M059J (cell line): ENCODE results near the gene HS6ST3. TPM values are rescaled to one million over a fixed set of nuclear protein-coding genes. Genes with fewer than 3 reads are reported as not detected.
A peak's percentile ranks its signal among the peaks of the same experiment; 100 is the strongest.

Source experiments
- DNase-seq: peaks from one replicate; pipeline ENCODE4 v3.0.0-alpha.2; 2012; ENCODE audit warnings: low read depth
- total RNA-seq: library from RNA; depleted of rRNA; stranded (reverse); fragments of >200 nt; shearing (Covaris generic); gene quantifications from 2 replicates; pipeline ENCODE4 v1.2.3, GENCODE V29; 2014

Gene HS6ST3
- total RNA-seq, 1 experiment from 2014 or later, result 2.8 TPM

GRCh38 chr13:96783511-96783910 is 693.6 kb downstream of the HS6ST3 start:
- DNase-seq, result peak; percentile 34

DNA sequence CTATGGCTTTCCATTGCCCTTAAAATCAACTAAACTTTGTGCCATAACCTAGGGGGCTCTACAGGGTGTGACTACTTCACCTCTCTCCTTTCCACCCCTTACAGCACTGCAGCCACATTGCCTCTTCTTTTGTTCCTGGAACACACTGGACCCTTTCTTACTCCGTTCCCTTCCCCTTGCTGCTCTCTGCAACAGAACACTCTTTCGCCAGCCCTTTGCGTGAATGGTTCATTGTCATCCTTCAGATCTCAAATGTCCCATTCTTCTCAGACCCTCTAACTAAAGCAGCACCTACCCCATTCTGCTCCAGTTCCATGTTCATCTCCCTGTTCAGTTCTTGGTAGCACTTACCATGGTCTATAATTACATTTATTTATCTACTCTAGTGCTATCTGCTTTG is 696.1 kb downstream of the HS6ST3 start:
- DNase-seq, result no peak

DNA sequence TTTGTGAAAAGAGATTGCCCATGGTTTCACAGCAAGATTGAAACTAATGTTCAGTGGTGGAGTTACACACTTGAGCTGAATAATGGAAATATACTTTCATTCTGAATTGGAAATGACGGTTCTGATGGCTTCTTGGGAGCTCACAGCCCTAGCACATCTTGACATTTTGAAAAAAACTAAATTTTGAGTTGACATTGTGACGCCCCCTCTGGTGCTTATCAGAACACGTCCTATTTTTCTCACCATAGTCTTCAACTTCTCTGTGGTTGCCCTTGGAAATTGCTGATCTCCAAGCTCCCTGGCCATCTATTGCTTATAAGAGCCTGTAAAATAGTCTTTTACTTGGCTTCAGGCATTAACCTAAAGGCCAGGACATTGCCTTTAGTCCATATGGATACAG is 702.3 kb downstream of the HS6ST3 start:
- no peak for DNase-seq

DNA sequence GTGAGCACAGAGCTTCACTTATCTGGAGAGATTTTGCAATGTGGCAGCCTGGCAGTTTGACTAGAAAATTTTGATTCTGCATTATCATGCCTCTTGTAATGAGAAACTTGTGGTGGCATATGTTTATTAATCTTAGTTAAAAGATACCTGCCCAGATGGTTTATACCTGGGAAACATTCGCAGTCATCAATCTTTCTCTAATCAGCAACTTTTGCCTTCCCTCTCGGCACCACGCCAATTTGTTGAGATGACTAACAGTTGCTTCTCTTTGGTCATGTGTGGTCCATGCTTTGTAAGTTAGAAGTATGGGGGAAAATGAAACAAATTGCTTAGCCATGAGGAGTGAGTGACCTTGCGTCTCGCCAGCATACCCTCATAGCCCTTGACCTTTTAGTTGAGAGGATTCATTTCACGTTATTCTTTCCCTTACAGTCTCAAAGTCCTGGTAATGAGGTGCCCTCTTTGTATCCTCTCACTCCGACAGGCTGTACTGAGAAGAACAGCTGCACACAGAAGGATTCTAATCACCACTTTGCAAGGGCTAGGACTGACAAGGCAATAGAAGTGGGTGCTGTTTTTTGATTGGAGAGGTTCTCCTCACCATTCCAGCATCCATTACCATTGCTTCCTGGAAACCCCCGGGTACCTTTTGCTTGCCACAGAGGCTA is 703.0 kb downstream of the HS6ST3 start:
- peak; percentile 46 for DNase-seq

DNA sequence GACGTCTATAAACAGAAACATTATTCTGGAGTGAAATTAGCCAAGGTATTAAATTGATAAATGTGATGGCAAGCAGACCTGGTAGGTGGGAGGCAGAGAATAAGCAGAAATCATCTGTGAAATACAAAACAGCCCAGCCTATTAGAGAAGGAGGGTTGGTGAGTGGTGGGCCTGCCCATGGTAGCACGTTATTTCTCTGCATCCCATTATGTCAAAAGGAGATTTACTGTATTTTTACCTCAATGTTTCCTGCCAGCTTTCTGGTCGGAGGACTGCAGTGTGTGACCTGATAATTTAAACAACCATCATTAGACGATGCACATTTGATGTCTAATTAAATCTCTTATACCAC is 703.5 kb downstream of the HS6ST3 start:
- no peak for DNase-seq

DNA sequence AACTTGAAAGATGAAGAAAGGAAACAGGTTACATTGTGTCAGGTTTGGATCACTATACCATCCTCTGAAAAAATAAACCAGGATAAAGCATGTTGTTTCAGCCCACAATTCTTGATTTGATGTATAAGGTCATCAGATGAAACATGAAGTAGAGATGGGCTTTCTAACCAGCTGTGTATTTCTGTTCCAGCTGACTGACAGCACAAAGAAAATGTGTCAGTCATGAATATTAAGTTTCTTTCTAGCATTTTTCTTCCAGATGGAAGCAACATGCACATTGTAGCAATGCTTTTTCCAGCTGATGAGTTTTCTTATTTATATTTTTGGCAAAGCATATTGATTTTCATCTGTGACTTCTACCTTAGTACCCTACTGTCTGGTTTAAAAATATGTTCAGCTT is 704.8 kb downstream of the HS6ST3 start:
- DNase-seq, result no peak

DNA sequence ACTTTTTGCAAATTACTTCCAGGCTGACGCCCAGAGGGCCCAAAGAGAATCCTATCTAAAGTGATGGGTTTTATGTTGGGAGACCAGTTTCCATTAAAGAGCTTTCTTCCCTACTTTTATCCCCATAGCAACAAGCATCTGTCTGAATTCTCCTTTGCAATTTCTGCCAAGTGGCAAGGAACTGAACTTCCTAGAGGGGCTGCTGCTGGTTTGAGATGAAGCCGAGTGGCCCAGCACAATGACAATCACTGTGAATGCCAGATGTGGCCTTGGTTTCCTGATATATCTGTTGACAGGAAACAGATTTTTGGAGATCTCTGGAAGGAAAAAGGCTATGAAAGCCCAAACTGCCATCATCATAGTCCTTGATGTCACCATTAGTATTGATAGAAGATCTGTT is 705.8 kb downstream of the HS6ST3 start:
- DNase-seq, result no peak

- DNase-seq, result no peak
These were observed 706.3 kb downstream of the HS6ST3 start for GRCh38 chr13:96796091-96796633.

- DNase-seq, result no peak
These were observed 707.2 kb downstream of the HS6ST3 start for GRCh38 chr13:96797136-96797535.

- DNase-seq, result no peak
These were observed 713.7 kb downstream of the HS6ST3 start for GRCh38 chr13:96803456-96804100.

DNA sequence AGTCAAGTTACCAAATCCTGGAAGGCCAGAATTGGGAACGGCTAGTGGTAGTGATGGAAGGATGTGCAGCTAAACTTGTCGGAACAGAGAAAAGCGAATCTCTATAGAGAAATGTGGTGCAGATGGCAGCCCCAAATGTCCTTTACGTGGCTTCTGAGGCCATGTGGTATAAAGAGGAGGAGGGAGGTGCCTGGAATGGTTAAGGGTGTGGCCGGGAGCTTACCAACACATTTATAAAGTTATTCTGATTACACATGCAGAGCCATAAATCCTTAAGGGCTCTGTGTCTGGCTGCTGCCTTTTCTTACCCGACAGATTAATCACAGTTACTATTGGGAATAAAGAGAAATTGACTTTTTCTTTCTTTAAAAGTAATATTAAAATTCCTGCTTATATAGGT is 714.3 kb downstream of the HS6ST3 start:
- DNase-seq, result no peak

DNA sequence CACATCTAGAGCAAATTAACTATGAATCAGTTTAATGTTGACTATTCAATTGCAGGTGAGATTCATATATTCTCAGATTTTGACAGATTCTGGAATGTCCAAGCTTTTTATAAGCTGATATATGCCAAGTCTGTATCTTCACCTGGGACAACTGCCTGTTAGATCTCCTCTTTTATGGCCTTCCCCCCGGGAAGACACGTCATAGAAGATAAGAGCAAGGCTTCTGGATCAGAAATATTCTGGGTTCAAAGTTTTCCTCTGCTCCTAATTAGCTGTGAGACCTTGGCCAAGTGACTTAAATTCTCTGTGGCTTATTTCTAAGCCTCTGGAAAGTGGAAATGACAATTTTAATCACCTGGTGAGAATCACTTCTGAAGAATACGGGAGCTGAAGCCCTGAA is 716.8 kb downstream of the HS6ST3 start:
- no peak for DNase-seq

- no peak for DNase-seq
These were observed 719.6 kb downstream of the HS6ST3 start for GRCh38 chr13:96809366-96810096.

DNA sequence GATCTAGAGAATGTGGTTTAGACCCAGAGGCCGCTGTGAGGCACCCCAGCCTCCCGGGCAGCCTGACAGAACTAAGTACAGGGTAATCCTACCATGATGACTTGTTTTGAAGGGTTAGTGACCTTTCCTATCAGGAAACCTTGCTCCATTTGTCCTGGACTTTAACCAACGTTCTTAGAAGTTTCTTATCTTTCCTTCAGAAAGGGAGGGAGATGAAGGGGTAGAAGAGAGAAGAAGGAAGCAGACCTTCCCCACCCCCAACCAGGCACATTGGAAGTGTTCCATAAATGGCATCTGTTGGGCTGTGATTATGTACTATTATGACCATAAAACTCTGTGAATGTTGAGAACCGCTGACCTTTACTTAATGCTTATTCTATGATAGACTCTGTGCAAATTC is 720.2 kb downstream of the HS6ST3 start:
- no peak for DNase-seq

GRCh38 chr13:96811049-96811448 is 721.1 kb downstream of the HS6ST3 start:
- no peak for DNase-seq

DNA sequence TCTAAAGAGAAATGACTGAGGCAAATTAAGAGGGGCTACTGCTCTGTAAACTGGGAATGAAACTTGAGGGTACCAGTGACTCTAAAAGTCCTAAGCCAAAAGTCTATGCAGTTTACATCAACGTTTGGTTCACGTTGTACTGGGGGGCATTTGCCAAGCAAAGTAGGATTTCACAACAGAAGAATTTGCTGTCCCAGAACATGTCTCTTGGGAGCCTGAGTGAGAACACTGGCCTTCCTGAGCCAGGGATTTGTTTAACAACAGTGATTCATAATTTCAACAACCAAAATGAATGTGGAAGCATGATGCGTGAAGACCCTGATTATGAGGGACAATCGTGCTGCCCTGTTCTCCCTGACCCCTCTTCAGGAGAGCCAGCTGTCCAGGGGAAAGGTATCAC is 726.4 kb downstream of the HS6ST3 start:
- no peak for DNase-seq

DNA sequence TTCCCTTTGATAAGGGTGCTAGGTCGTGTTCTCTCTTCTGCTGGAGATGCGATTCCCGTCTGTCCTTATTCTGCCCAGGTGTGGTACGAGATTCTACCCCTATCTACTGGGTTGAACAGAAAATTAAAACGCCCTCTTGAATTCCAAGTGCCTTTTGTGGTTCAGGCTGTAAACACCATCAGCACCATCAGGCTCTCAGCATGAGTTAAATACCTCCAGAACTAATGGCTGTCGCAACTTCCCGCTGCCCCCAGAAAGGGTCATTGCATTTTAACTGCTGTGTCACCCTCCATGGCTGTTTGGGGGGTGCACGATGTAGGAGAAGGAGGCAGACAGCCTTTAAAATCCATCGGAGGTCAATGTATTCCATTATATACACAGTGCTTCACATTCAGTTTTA is 727.0 kb downstream of the HS6ST3 start:
- DNase-seq, result no peak

DNA sequence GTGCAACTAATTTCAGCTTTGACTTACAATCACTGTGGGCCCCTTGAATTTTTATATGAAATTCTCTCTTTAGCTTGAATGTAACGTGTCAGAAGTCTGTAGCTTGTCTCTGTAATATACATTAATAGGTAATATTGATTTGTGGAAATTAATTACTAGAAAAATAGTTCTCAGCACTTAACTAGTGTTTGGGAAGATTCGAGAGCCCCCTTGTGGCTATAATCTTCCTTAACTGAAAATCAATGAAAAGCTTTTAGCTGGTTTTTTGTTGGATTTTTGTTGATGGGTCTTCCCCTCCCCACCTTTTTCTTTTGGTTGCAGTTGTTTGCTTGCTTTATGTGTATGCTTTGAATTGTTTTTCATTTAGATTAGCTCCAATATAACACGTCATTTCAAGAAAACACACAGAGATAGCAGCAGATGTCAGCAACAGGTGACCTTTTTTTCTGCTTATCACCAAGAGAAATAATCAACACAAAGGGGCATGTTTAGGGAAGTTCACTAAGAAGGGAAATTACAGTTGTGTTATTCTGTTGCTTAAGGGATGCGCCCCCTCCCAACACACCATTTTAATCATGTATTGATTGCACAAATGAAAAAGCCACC is 727.5 kb downstream of the HS6ST3 start:
- DNase-seq, result no peak

DNA sequence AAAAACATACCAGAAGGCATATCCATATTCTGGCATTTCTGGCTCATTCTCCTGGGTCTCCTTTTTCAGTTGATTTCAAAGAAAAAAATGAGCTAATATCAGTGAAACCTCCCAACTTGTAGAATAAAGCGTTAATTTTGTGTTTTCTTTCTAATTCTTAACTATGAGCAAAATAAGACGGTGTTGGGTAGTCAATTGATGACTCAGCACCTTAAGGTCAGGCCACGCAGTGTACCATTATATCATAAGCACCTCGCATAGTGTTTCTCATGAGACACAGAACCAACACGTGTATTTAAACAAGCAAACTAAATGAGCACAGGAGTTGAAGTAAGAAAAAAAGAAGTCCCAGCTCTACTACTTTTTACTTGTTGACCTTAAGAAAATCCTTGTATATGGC is 729.5 kb downstream of the HS6ST3 start:
- DNase-seq, result no peak

- peak; percentile 15 for DNase-seq
These were observed 731.5 kb downstream of the HS6ST3 start for GRCh38 chr13:96821381-96821780.

DNA sequence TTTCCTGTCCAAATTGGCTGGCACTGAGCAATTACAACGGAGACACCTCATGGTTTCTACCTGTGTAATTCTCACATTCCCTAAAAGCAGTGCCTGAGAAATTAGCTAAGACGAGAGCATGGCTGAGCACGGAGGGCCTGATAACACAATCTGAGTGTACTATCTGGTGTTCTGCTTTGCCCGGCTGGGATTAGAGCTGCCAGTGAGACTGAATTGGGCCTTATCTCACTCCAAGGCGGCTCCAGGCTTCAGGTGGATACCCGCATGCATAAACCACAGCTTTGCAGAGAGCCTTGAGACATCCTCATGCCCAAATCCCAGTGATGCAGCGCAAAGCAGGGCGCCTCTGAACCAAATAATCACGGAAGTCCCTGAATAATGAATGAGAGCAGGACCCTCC is 732.1 kb downstream of the HS6ST3 start:
- DNase-seq, result no peak

DNA sequence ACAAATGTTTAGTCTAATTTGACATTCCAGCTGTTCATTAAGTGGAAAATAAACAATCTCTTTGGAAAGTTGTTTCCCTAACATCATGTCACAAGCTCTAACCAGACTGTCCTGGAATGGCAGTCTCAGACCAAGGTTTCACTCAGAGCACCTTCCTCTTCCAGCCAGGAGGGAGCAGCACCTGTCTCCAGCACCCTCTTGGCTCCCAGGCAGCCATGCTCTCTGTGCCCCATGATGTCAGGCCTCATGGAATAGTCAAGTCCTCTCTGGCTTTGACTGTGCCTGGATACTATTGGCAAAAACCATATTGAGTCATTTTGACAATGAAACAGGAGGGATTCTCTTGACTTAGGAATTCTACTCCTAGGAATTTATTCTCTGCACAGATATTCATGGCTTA is 733.0 kb downstream of the HS6ST3 start:
- peak; percentile 58 for DNase-seq

GRCh38 chr13:96824140-96824539 is 734.2 kb downstream of the HS6ST3 start:
- DNase-seq, result peak; percentile 15
